GM18502 (cell line): ENCODE data around the gene MED14.
"Not testable (repeated sequence)": the region's sequence is repeated elsewhere in the genome, so short reads cannot be mapped to it uniquely, and the experiment has no call there.

Experiments used
- ATAC-seq: cut with Tn5 transposase; IDR thresholded peaks from one replicate; pipeline ENCODE4 v1.9.1; 2021; ENCODE audit warnings: mild to moderate bottlenecking; ENCODE audit not compliant: unreplicated experiment, poor library complexity

MED14 gene

GRCh38 chrX:40732499-40732898 lies 2.8 kb downstream of the MED14 start:
- ATAC-seq: not testable (repeated sequence)

GRCh38 chrX:40729598-40730584 lies 5.5 kb downstream of the MED14 start:
- no peak for ATAC-seq

- ATAC-seq: no peak
Measured at GRCh38 chrX:40727581-40728252, 7.6 kb downstream of the MED14 start.

- ATAC-seq: no peak
Measured at GRCh38 chrX:40727093-40727492, 8.2 kb downstream of the MED14 start.

GRCh38 chrX:40722930-40723329 lies 12.4 kb downstream of the MED14 start:
- ATAC-seq: no peak

GRCh38 chrX:40721489-40722106 lies 13.7 kb downstream of the MED14 start:
- no peak for ATAC-seq

- ATAC-seq: no peak
Measured at GRCh38 chrX:40720792-40721191, 14.6 kb downstream of the MED14 start.

- no peak for ATAC-seq
Measured at GRCh38 chrX:40720339-40720738, 15.0 kb downstream of the MED14 start.

- no peak for ATAC-seq
Measured at GRCh38 chrX:40719731-40720130, 15.6 kb downstream of the MED14 start.

- ATAC-seq: no peak
Measured at GRCh38 chrX:40719218-40719617, 16.1 kb downstream of the MED14 start.

GRCh38 chrX:40709395-40709794 lies 25.9 kb downstream of the MED14 start:
- no peak for ATAC-seq

GRCh38 chrX:40705658-40706312 lies 29.6 kb downstream of the MED14 start:
- ATAC-seq: no peak

- ATAC-seq: no peak
Measured at GRCh38 chrX:40700640-40701342, 34.6 kb downstream of the MED14 start.

GRCh38 chrX:40698851-40699250 lies 36.5 kb downstream of the MED14 start:
- no peak for ATAC-seq

- no peak for ATAC-seq
Measured at GRCh38 chrX:40694802-40695201, 40.5 kb downstream of the MED14 start.

GRCh38 chrX:40688929-40689328 lies 46.4 kb downstream of the MED14 start:
- no peak for ATAC-seq

- no peak for ATAC-seq
Measured at GRCh38 chrX:40687169-40687568, 48.2 kb downstream of the MED14 start.

- no peak for ATAC-seq
Measured at GRCh38 chrX:40685362-40685918, 49.9 kb downstream of the MED14 start.

GRCh38 chrX:40684092-40684491 lies 51.2 kb downstream of the MED14 start:
- ATAC-seq: no peak

GRCh38 chrX:40683245-40683644 lies 52.1 kb downstream of the MED14 start:
- no peak for ATAC-seq
